GM10248 (cell line): Measurements from ENCODE around the gene TMEM184B.
A peak's percentile ranks its signal among the peaks of the same experiment; 100 is the strongest.
"Not testable (repeated sequence)": the region's sequence is repeated elsewhere in the genome, so short reads cannot be mapped to it uniquely, and the experiment has no call there.

Experiments
- CTCF ChIA-PET: fragments of 300-600 bp; sonication (Branson Sonifier 250); formaldehyde crosslinking; extraction: SDS; loops from one replicate; lab custom pipeline; 2021; ENCODE audit warnings: antibody characterized with exemption; lab: Yijun Ruan, JAX
- POLR2A ChIA-PET: fragments of 350-650 bp; sonication (Branson Sonifier 250); formaldehyde crosslinking; extraction: SDS; loops from one replicate; lab custom pipeline; 2020; ENCODE audit warnings: antibody characterized with exemption; lab: Yijun Ruan, JAX
- DNase-seq: peaks from one replicate; pipeline ENCODE4 v3.0.0; 2012; ENCODE audit errors: extremely low spot score
- CTCF ChIP-seq: IDR thresholded peaks from 2 replicates; pipeline ENCODE4 v1.5.1; 2012; ENCODE audit warnings: mild to moderate bottlenecking, low read depth; ENCODE audit errors: extremely low read depth, missing control alignments, control extremely low read depth

TMEM184B gene

DNA sequence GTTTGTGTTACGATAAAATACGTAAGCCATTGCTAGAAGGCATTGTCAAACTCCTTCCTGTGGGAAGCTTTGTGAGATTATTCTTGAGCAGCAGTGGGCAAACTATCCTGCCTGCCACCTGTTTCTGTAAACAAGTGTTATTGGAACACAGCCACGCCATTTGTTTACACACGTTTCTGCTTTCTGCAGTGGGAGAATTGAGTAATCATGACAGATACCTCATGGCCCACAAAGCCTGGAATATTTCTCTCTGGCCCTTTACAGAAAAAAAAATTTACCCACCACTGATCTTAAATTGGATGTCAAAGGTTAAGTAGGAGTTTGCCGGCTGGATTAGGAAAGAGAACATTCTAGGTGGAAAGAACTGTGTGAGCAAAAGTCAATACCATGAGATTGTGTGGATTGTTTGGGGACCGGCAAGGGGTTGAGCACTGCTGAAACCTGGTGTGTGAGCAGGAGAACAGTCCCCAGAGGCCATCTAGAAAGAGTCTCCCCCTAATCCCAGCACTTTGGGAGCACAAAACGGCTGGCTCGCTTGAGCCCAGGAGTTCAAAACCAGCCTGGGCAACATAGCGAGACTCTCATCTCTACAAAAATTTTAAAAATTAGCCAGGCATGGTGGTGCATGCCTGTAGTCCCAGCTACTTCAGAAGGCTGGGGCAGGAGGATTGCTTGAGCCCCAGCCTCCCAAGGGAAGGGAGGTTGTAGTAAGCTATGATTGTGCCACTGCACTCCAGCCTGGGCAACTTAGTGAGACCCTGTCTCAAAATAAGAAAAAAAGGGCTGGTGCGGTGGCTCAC, 85.2 kb downstream of the TMEM184B start:
- CTCF ChIA-PET, result interaction anchor here (0.9 to 1.8 kb wide), 2 partner anchors 11 to 73 kb away, joined by 3 read pairs; no protein-coding TSS in a partner anchor
- POLR2A ChIA-PET, result no interaction called here
- no peak for TF ChIP-seq CTCF

GRCh38 chr22:38186429-38186828, 86.4 kb downstream of the TMEM184B start:
- CTCF ChIA-PET, result interaction anchor here (1.0 to 1.8 kb wide), 2 partner anchors 10 to 14 kb away, joined by 3 read pairs; no protein-coding TSS in a partner anchor
- no peak for TF ChIP-seq CTCF
- POLR2A ChIA-PET, result interaction anchor here (0.7 kb wide), 1 partner anchor 23 kb away, joined by 5 read pairs; no protein-coding TSS in a partner anchor
- DNase-seq, result no peak

More for the DNA sequence above, 85.2 kb downstream of the TMEM184B start:
- no peak for DNase-seq

- DNase-seq, result no peak
- TF ChIP-seq CTCF, result no peak
- ChIA-PET POLR2A (no interaction called here), CTCF (interaction anchor here (1.6 kb wide), 1 partner anchor 14 kb away, joined by 4 read pairs; no protein-coding TSS in a partner anchor)
Measured at GRCh38 chr22:38184788-38185187, 88.0 kb downstream of the TMEM184B start.

DNA sequence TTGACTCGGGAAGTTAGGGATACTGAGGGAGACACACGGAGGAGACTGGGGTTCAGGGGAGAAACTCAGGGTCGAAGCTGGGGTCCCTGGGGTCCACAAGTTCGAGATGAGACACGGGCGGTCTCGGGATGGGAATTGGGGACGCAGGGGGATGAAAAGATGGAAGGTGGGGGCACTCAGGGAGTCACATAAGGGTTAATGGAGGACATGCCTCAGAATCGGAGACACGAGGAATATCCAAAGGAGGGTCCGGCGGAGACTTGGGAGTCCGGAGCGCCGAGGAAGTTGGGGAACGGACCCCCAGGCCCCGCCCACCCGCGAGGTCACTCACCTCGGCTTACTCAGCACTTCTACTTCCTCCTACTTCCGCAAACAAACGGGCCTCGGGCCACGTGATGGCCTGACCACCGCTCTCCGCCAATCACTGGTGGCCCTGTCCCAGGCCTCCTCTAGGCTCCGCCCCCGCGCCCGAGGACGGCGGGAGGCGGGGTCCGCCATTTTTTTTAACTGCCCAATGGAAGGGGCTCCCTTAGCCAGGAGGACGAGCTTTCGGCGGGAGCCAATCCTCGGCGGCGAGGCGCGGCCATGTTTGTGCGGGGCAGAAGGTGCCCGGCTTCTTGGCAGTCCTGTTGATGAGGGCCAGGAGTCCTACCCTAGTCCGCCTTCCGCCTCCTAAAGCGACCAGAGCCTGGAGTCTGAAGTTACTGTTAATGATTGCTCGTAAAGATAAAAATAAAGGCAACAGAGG, 91.2 kb downstream of the TMEM184B start, which contains the start of gene PLA2G6:
PLA2G6 (minus strand) TSS at position 378 of the 748 bp plus-strand sequence. CDS start 12,404 bp downstream, outside the sequence.
- DNase-seq, result peak; percentile 98
- TF ChIP-seq CTCF, result no peak
- POLR2A ChIA-PET, result interaction anchor here (0.6 to 1.6 kb wide), 5 partner anchors 20 to 962 kb away, joined by 3 to 5 read pairs (median 3); partner anchors contain the start of gene MAFF
- CTCF ChIA-PET, result interaction anchor here (0.9 to 1.6 kb wide), 5 partner anchors 14 to 129 kb away, joined by 3 to 8 read pairs (median 4); partner anchors contain the start of gene MAFF

- ChIA-PET CTCF (interaction anchor here (1.4 to 1.6 kb wide), 2 partner anchors 66 to 128 kb away, joined by 7 to 8 read pairs; no protein-coding TSS in a partner anchor), POLR2A (interaction anchor here (1.2 to 1.6 kb wide), 2 partner anchors 24 to 29 kb away, joined by 3 to 4 read pairs; no protein-coding TSS in a partner anchor)
- no peak for TF ChIP-seq CTCF
- DNase-seq, result no peak
Measured at GRCh38 chr22:38180841-38181452, 91.9 kb downstream of the TMEM184B start.

- POLR2A ChIA-PET, result interaction anchor here (0.6 kb wide), 1 partner anchor 48 kb away, joined by 6 read pairs; no protein-coding TSS in a partner anchor
- CTCF ChIA-PET, result interaction anchor here (1.2 to 1.5 kb wide), 2 partner anchors 64 to 65 kb away, joined by 3 read pairs; no protein-coding TSS in a partner anchor
- not testable (repeated sequence) for DNase-seq
Measured at GRCh38 chr22:38178605-38178937, 94.2 kb downstream of the TMEM184B start.
